IPS DF 6.9 (cell line): ENCODE measurements around the gene CEP295NL.

Experiments
- DNase-seq: peaks from one replicate; pipeline ENCODE4 v3.0.0-alpha.2; 2013; ENCODE audit warnings: low read depth, low spot score
- H3K27ac ChIP-seq: one replicate; pipeline ENCODE4 v1.5.1; 2013; ENCODE audit warnings: low read length, control low read depth
- H3K27me3 ChIP-seq: 2 replicates; pipeline ENCODE4 v1.6.1; 2013; ENCODE audit warnings: mild to moderate bottlenecking, low read length; ENCODE audit not compliant: control insufficient read depth, insufficient read depth
- H3K36me3 ChIP-seq: 2 replicates; pipeline ENCODE4 v1.6.1; 2013; ENCODE audit warnings: low read length; ENCODE audit not compliant: control insufficient read depth, insufficient read depth
- H3K4me1 ChIP-seq: 2 replicates; pipeline ENCODE4 v1.6.1; 2013; ENCODE audit warnings: low read length; ENCODE audit not compliant: control insufficient read depth, insufficient read depth
- H3K4me3 ChIP-seq: 2 replicates; pipeline ENCODE4 v1.5.1; 2013; ENCODE audit warnings: mild to moderate bottlenecking, low read length
- H3K9me3 ChIP-seq: 2 replicates; pipeline ENCODE4 v1.6.1; 2013; ENCODE audit warnings: low read length, inconsistent platforms; ENCODE audit not compliant: control insufficient read depth, insufficient read depth
- WGBS: extraction: QIAGEN DNeasy Blood & Tissue Kit; methylation state at CpG from one replicate; pipeline ENCODE4 v1.1.7; 2013; ENCODE audit warnings: mixed read lengths, missing lambda C conversion rate; ENCODE audit not compliant: insufficient read length, insufficient coverage; 5-methylcytosine and 5-hydroxymethylcytosine counted together

CEP295NL gene

DNA sequence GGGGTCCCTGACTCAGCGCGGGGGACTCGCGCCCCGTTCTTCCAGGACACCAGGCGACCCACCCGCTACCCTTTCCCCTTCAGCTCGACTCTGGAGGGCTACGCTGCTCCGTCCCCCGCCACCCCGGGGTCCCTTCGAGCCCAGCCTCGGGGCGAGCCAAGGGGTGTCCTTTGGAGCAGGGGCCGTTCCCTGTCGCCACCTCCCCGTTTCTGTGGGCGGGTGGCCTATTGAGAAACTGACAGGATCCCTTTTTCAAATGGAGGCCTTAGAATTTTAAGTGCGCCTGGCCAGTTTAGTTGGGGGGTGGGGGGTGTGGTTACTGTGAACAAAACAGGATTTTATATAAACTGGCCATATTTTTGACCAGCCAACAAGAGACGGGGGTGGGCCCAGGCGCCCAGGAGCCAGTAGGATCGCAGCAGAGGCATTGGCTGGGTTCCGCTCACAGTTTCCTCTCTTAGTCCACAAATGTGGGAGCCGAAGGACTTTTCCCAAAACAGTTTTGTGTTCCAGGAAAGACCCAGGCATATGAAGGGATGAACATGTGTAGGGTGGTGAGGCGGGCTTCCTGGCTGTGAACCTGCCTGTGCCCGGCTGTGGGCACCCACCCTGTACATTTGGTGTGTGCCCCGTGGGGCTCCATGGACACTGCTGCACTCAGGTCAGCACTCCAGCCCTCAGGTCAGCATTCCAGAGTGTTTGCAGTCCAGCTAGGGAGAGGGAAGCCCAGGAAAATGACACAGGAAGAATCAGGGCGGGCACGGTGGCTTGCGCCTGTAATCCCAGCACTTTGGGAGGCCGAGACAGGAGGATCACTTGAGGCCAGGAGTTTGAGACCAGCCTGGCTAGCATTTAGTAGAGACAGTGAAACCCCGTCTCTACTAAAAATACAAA lies 22.9 kb upstream of the CEP295NL start:
- Histone ChIP-seq H3K4me3 (peak overlapping the region; percentile 28; the same call in 1 of the 2 replicates), H3K36me3 (no peaks in the 10 kb centered on the region), H3K27me3 (no peaks in the 10 kb centered on the region), H3K9me3 (no peaks in the 10 kb centered on the region), H3K4me1 (peaks cover 5% of the 10 kb centered on the region), H3K27ac (no peak overlapping the region)
- DNase-seq, result no peak
- WGBS, result no CpG with 5 or more reads among the region's 33 CpGs

DNA sequence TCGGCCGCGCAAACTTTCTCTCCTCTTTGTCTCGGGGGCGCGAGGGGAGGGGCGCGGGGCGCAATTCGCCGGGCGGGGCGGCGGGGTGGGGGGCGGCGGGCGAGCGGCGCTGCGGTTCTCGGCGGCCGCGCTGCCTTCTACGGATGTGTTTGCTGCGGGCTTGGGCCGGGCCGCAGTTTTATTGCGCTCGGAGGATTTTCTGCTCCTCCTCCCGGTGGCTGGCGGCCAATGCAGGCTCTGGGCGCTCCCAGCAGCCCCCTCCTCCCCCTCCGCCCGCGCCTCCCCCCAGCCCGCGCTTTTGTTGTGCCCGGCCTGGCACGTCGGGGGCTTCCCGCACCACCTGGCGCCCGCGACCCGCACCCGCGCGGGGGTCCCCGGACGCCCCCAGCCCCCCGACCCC lies 22.2 kb upstream of the CEP295NL start, which contains the start of gene TIMP2:
Gene TIMP2, minus strand, starts transcription at position 154 of the 400 bp plus-strand sequence. CDS start 299 bp downstream, outside the sequence.
- H3K4me3 ChIP-seq, result peak within 1 kb of the TSS; percentile 45
- H3K27ac ChIP-seq, result no peak within 1 kb of the TSS
- no peak for DNase-seq
- WGBS, result no CpG with 5 or more reads among the region's 52 CpGs
- H3K36me3 ChIP-seq, result no peaks in the 10 kb centered on the region
- H3K4me1 ChIP-seq, result peaks cover 5% of the 10 kb centered on the region
- no peaks in the 10 kb centered on the region for H3K9me3 ChIP-seq
- H3K27me3 ChIP-seq, result no peaks in the 10 kb centered on the region

DNA sequence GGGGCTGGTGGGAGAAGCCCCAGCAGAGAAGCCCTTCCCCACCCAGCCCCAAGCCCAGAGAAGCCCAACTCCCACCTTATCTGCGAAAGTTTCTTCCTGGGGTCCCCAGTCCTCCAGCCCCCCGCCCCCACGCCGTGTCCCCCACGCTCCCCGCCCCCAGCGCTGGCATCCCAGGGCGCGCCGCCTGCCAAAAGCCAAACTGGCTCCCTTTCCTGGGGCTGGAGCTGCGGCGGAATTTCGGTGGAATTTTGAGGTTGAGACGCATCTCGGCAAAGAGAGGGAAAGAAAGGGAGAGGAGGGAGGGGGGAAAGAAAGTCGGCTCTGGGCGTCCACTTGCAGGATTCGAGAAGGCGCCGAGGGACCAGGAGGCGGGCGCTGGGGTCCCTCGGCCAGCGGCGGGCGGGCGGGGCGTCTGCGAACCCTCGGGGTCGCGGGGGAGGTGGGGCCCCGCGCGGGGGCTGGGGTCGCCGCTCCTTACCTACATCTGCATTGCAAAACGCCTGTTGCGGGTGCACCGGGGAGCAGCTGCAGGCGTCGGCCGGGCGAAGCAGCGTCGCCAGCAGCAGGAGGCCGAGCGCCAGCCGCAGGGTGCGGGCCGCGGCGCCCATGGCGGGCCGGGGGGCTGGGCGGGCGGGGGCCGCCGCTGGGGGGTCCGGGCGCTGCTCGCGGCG lies 21.6 kb upstream of the CEP295NL start:
- Histone ChIP-seq H3K27me3 (no peaks in the 10 kb centered on the region), H3K27ac (no peak overlapping the region), H3K9me3 (no peaks in the 10 kb centered on the region), H3K4me1 (peaks cover 5% of the 10 kb centered on the region), H3K4me3 (peak overlapping the region; percentile 45), H3K36me3 (no peaks in the 10 kb centered on the region)
- no peak for DNase-seq
- WGBS, result no CpG with 5 or more reads among the region's 64 CpGs

DNA sequence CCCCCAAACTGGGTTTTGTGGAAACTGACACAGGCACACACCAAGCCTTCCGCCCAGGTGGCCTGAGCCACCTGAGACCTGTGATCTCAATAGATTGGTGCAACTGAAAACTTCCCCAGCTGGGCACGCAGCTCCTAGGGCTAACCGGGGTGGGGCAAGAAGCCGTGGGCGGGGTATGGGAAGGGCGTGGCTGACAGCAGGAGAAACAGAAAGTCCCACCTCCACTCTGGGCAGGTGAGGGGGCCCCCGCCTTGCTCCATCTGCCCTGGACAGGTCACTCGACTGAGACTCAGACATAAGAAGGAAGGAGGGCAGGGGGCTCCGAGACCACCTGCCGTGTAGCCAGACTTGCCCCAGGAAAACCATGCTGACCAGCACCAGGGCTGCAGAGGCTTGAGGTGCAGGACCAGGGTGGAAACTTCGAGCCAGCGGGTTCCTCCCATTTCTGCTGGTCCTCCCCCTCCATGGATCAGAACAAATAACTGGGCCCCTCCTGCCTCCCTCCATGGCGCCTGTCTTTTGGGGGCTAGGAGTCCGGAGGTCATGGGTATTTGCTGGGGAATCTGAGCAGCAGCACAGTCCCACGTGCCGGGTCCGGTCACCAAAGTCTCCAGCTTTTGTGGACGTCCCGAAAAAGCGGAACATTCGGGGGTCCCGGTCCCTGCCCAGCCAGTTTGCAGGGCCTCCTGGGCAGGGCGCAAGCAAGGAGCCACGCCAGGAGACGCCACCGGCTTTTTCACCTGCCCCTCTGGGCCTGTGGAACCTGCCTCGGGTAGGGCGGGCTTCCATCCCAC lies 20.9 kb upstream of the CEP295NL start:
- H3K9me3 ChIP-seq, result no peaks in the 10 kb centered on the region
- WGBS, result no CpG with 5 or more reads among the region's 28 CpGs
- H3K27ac ChIP-seq, result no peak overlapping the region
- no peaks in the 10 kb centered on the region for H3K27me3 ChIP-seq
- H3K36me3 ChIP-seq, result no peaks in the 10 kb centered on the region
- peaks cover 5% of the 10 kb centered on the region for H3K4me1 ChIP-seq
- DNase-seq, result no peak
- peak overlapping the region; percentile 45 for H3K4me3 ChIP-seq

DNA sequence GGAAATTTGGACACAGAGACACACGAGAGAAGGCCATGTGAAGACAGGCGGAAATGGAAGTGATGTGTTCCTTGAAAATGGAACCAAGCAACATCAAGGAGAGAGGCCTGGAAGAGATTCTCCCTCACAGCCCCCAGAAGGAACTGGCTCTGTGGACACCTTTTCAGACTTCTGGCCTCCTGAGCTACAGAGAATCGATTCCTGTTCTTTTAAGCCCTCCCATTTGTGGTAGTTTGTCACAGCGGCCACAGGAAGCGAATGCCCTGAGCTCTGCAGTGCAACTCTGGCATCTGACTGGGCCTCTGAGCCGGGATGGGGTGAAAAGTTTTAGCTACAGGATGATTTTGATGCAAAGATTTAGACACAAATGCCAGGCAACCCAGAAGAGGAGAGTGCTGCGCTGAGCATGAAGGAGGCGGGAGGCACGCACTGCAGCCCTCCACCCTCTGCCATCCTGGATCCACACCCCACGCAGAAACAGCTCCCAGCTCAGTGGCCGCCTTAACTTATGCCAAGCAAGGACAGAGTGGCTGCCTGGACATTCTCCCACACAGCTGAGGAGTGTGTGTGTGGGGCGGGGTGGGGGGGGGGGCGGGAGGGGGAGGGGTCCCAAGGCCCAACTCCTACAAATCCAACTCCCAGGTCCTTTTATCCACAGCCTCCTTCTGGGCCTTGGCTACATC lies 20.0 kb upstream of the CEP295NL start:
- no peak for DNase-seq
- WGBS, result no CpG with 5 or more reads among the region's 13 CpGs
- peaks cover 5% of the 10 kb centered on the region for H3K4me1 ChIP-seq
- no peaks in the 10 kb centered on the region for H3K27me3 ChIP-seq
- H3K27ac ChIP-seq, result no peak overlapping the region
- H3K9me3 ChIP-seq, result no peaks in the 10 kb centered on the region
- no peak overlapping the region for H3K4me3 ChIP-seq
- H3K36me3 ChIP-seq, result no peaks in the 10 kb centered on the region; the same call in 1 of the 2 replicates

DNA sequence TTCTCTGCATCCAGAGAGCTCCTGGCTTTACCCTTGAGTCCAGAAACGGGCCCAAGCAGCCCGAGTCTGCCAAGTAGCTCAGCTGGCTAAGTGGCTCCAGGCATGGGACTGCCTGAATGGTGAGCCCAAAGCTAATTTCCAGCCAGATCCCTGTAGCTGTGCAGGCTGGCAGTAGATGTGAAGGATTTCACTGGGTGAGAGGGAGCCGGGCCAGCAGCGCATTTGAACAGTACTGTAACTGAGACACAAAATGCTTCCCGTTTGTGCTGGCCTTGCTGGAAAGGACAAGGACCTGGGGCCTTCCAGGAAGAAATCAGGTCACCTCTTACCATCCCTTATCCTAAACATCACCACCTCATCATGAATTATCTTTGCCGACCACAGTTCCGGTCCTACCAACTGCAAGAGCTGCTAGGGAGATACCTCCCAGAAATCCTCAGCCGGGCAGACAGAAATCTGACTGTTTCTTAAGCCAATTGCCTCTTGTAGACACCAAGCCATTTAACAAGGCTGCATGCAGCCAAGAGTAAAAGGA lies 18.5 kb upstream of the CEP295NL start:
- no peak overlapping the region for H3K4me3 ChIP-seq
- no peaks in the 10 kb centered on the region; the same call in 1 of the 2 replicates for H3K36me3 ChIP-seq
- no peak for DNase-seq
- H3K4me1 ChIP-seq, result peaks cover 7% of the 10 kb centered on the region
- H3K27me3 ChIP-seq, result no peaks in the 10 kb centered on the region
- no CpG with 5 or more reads among the region's 8 CpGs for WGBS
- no peak overlapping the region for H3K27ac ChIP-seq
- no peaks in the 10 kb centered on the region for H3K9me3 ChIP-seq

DNA sequence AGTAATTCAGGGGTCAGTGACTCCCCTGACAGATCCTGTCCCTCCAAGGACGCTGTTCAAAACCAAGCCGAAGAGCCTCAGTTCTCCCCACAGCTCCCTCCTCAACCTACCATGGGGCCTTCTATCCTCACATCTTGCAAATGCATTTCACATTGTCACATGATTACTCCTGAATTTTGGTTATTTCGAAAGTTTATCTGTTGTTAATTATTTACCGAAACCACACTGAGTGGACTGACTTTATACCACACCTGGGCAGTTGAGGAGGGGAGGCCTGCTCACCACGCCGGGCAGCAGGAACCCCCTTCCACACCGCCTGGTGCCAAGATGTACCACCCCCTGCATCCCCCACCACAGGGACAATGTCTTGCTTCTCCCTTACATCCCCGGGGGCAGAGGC lies 17.5 kb upstream of the CEP295NL start:
- Histone ChIP-seq H3K27me3 (no peaks in the 10 kb centered on the region), H3K9me3 (no peaks in the 10 kb centered on the region), H3K4me3 (no peak overlapping the region), H3K27ac (no peak overlapping the region), H3K4me1 (peaks cover 7% of the 10 kb centered on the region), H3K36me3 (no peaks in the 10 kb centered on the region; the same call in 1 of the 2 replicates)
- WGBS, result no CpG with 5 or more reads among the region's 8 CpGs
- no peak for DNase-seq

DNA sequence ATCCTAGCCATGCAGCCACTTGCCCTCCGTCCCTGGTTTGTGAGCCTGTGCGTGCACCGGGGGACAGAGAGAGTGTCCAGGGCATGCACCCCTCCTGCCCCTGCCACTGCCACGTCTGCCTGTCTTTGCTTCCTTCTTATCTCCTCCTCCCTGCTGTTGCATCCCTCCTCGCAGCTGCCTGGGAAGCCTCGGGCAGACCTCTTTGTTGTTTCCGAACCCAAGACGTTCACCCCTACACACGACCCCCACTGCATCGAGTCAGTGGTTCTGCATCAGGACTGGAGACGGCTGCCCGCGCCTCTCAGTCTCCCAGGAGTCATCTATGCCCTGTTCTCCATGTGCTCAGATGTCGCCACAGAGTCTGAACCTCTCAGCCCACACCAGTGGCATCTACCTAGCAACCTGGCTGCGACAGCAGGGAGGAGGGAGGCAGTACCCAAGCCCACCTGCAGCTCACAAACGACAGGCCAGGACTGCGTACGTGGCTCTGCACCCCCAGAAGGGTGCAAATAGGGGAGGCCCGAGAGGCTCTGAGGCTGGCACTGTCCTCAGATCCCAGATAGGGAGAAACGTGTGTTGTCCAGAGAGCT lies 17.0 kb upstream of the CEP295NL start:
- Histone ChIP-seq H3K4me3 (no peak overlapping the region), H3K36me3 (no peaks in the 10 kb centered on the region; the same call in 1 of the 2 replicates), H3K27ac (no peak overlapping the region), H3K9me3 (no peaks in the 10 kb centered on the region), H3K4me1 (peaks cover 7% of the 10 kb centered on the region), H3K27me3 (no peaks in the 10 kb centered on the region; the same call in 1 of the 2 replicates)
- no CpG with 5 or more reads among the region's 20 CpGs for WGBS
- DNase-seq, result no peak

DNA sequence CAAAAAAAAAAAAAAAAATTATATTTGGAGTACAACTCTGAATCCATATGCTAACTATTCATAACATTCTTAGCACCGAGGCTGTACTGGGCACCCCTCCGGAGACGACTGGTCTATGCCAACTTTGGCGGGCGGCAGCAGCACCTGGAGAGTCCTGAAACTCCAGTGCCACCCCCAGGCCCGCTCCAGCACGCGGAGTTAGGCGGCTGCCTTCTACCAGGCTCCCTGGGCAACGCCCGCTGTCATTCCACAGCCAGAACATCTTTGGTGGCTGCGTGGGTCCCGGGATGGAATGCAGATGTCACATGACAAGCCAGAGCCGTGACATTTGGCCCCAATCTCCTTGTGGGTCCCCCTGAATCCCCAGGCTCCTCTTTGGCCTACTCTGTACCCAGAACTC lies 16.0 kb upstream of the CEP295NL start:
- WGBS, result no CpG with 5 or more reads among the region's 14 CpGs
- no peak overlapping the region for H3K27ac ChIP-seq
- H3K4me3 ChIP-seq, result no peak overlapping the region
- no peaks in the 10 kb centered on the region; the same call in 1 of the 2 replicates for H3K36me3 ChIP-seq
- DNase-seq, result no peak
- peaks cover 7% of the 10 kb centered on the region for H3K4me1 ChIP-seq
- H3K9me3 ChIP-seq, result no peaks in the 10 kb centered on the region
- H3K27me3 ChIP-seq, result no peaks in the 10 kb centered on the region; the same call in 1 of the 2 replicates
